HepG2 (cell line): ENCODE data around the gene MAGI1. TPM values are rescaled to one million over a fixed set of nuclear protein-coding genes. Genes with fewer than 3 reads are reported as not detected.
A peak's percentile ranks its signal among the peaks of the same experiment; 100 is the strongest.

Experiments
- ASH2L ChIP-seq: fragments of 300-600, 200-600 bp; sonication (generic); IDR thresholded peaks from 2 replicates; pipeline ENCODE4 v1.7.0; 2017; ENCODE audit warnings: low read depth, mild to moderate bottlenecking, moderate library complexity, mixed read lengths, low read length; ENCODE audit not compliant: insufficient read length
- ATF1 ChIP-seq: IDR thresholded peaks from 2 replicates; pipeline ENCODE4 v1.6.1; 2016; ENCODE audit warnings: mild to moderate bottlenecking, control low read depth
- CCAR2 ChIP-seq: fragments of 200-400 bp; formaldehyde crosslinking; optimal IDR thresholded peaks from 2 replicates; pipeline ENCODE3; 2018; ENCODE audit warnings: low read depth, mild to moderate bottlenecking, low read length, moderate library complexity
- FOSL2 ChIP-seq: sonication (generic); formaldehyde crosslinking; IDR thresholded peaks from 2 replicates; pipeline ENCODE4 v1.4.0; 2020; ENCODE audit warnings: missing genetic modification reagents
- FOXM1 ChIP-seq: sonication (generic); formaldehyde crosslinking; IDR thresholded peaks from 2 replicates; pipeline ENCODE4 v1.5.0; 2020; ENCODE audit warnings: missing genetic modification reagents
- GLMP ChIP-seq: sonication (generic); formaldehyde crosslinking; IDR thresholded peaks from 2 replicates; pipeline ENCODE4 v1.9.0; 2021; ENCODE audit warnings: missing genetic modification reagents, mild to moderate bottlenecking, borderline replicate concordance
- HNF4G ChIP-seq, 2 experiments: sonication (generic) in 1 of 2; formaldehyde crosslinking in 1 of 2; IDR thresholded peaks; 2 replicates each; pipeline versions ENCODE4 v1.4.0 to v1.6.1; 2011 to 2020; ENCODE audit warnings: borderline replicate concordance in 2 of 2, low read depth in 2 of 2, mild to moderate bottlenecking in 2 of 2, low read length in 1 of 2, missing genetic modification reagents in 1 of 2, moderate library complexity in 1 of 2
- KMT2A ChIP-seq: sonication (generic); formaldehyde crosslinking; IDR thresholded peaks from 2 replicates; pipeline ENCODE4 v1.4.0; 2020; ENCODE audit warnings: missing genetic modification reagents
- RARA ChIP-seq: IDR thresholded peaks from 2 replicates; pipeline ENCODE4 v1.6.1; 2016; ENCODE audit warnings: missing genetic modification reagents, missing compliant biosample characterization
- SAFB2 ChIP-seq: sonication (generic); formaldehyde crosslinking; IDR thresholded peaks from 2 replicates; pipeline ENCODE4 v1.5.1; 2020; ENCODE audit warnings: missing genetic modification reagents, low read depth, mild to moderate bottlenecking, borderline replicate concordance
- SATB2 ChIP-seq: sonication (generic); formaldehyde crosslinking; IDR thresholded peaks from 2 replicates; pipeline ENCODE4 v1.5.0; 2020; ENCODE audit warnings: missing genetic modification reagents
- SETDB1 ChIP-seq: sonication (generic); formaldehyde crosslinking; IDR thresholded peaks from 2 replicates; pipeline ENCODE4 v1.5.1; 2020; ENCODE audit warnings: missing genetic modification reagents, mild to moderate bottlenecking, borderline replicate concordance
- SOX13 ChIP-seq, 3 experiments: fragments of 450-650 bp in 1 of 3; sonication (generic) in 1 of 3; formaldehyde crosslinking in 1 of 3; IDR thresholded peaks in 2 of 3; conservative IDR thresholded peaks in 1 of 3; 2 replicates each; pipeline versions ENCODE4 v1.5.0 to v1.6.1; 2016 to 2020; ENCODE audit warnings: antibody characterized with exemption in 1 of 3, mild to moderate bottlenecking in 1 of 3, missing compliant biosample characterization in 1 of 3, missing genetic modification reagents in 1 of 3, moderate library complexity in 1 of 3
- SOX6 ChIP-seq, 2 experiments: fragments of 450-650 bp in 1 of 2; sonication (generic) in 1 of 2; formaldehyde crosslinking in 1 of 2; IDR thresholded peaks; 2 replicates each; pipeline versions ENCODE4 v1.4.0 to v1.6.1; 2017 to 2020; ENCODE audit warnings: antibody characterized with exemption in 1 of 2, mild to moderate bottlenecking in 1 of 2, missing genetic modification reagents in 1 of 2
- SRSF4 ChIP-seq: fragments of 200-400 bp; formaldehyde crosslinking; IDR thresholded peaks from one replicate; pipeline ENCODE4 v1.6.1; 2018; ENCODE audit warnings: mild to moderate bottlenecking, low read depth, low read length, moderate library complexity; ENCODE audit not compliant: poor library complexity, severe bottlenecking
- SRY ChIP-seq: sonication (generic); formaldehyde crosslinking; IDR thresholded peaks from 2 replicates; pipeline ENCODE4 v1.8.0; 2022; ENCODE audit warnings: mild to moderate bottlenecking, missing genetic modification reagents
- THAP11 ChIP-seq: IDR thresholded peaks from 2 replicates; pipeline ENCODE4 v1.6.1; 2016; ENCODE audit warnings: missing biosample characterization, missing genetic modification reagents
- TOE1 ChIP-seq: sonication (generic); formaldehyde crosslinking; IDR thresholded peaks from 2 replicates; pipeline ENCODE4 v1.4.0; 2020; ENCODE audit warnings: mild to moderate bottlenecking, missing genetic modification reagents
- ZNF10 ChIP-seq: sonication (generic); formaldehyde crosslinking; IDR thresholded peaks from 2 replicates; pipeline ENCODE4 v1.4.0; 2020; ENCODE audit warnings: mild to moderate bottlenecking, low read depth, missing genetic modification reagents, borderline replicate concordance
- ZNF563 ChIP-seq: sonication (generic); formaldehyde crosslinking; IDR thresholded peaks from 2 replicates; pipeline ENCODE4 v1.8.0; 2022; ENCODE audit warnings: mild to moderate bottlenecking, moderate library complexity, missing genetic modification reagents
- ZNF652 ChIP-seq: IDR thresholded peaks from 2 replicates; pipeline ENCODE4 v1.6.1; 2016; ENCODE audit warnings: low read depth, borderline replicate concordance
- ZNF720 ChIP-seq: sonication (generic); formaldehyde crosslinking; IDR thresholded peaks from 2 replicates; pipeline ENCODE4 v1.4.0; 2020; ENCODE audit warnings: missing genetic modification reagents
- polyA plus RNA-seq, 8 experiments: library from polyadenylated mRNA; depleted of rRNA in 3 of 8; stranded (reverse) in 7 of 8; unstranded in 1 of 8; fragments of >200 nt; fragmentation: Illumina TruSeq in 4 of 8; extraction: Trizol in 4 of 8; gene quantifications; 2 replicates each; pipeline versions ENCODE4 v1.2.1 to v1.2.3, GENCODE V29; 2011 to 2016; ENCODE audit warnings: low read depth in 4 of 8, missing spikeins in 1 of 8, mixed read lengths in 1 of 8; ENCODE audit not compliant: insufficient read depth in 1 of 8
- total RNA-seq, 5 experiments: library from RNA; depleted of rRNA; stranded (reverse); fragments of >200 nt; fragmentation: Illumina TruSeq; extraction: Trizol; gene quantifications; 2 replicates each; pipeline ENCODE4 v1.2.3, GENCODE V29; 2016; ENCODE audit warnings: low read depth in 1 of 5
- TF ChIP-seq, protein P1 (sequence below): IDR thresholded peaks from 2 replicates; pipeline ENCODE4 v1.6.1; 2016; ENCODE audit warnings: low read depth
- TF ChIP-seq, protein P2 (sequence below): IDR thresholded peaks from 2 replicates; pipeline ENCODE4 v1.6.1; 2016; ENCODE audit warnings: mild to moderate bottlenecking

The MAGI1 gene
- total and polyA plus RNA-seq, 2 of the 13 experiments (the other 11 are each of a cell fraction or from before 2014, with no cell fraction given) = 22.2 to 26.0 TPM

DNA sequence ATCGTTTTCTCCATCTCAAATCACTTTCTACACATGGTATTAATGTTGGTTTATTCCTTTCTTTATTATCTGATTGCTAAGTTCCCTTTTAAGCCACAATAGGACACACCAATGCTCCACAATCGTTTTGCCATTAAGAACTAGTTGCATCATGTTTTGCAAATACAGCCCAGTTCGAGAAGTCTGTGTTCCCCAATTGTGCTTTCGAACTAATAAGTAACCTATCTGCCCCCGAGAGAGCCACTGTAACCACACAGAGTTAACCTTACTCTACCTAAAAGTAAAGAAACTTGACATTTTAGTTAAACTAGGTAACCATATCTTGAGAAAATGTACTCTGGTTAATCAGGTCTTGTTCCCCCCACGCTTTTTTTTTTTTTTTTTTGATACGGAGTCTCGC lies 39.1 kb downstream of the MAGI1 start (continued):
- TF ChIP-seq ZNF563 (CRISPR knock-in tag) (no peak), THAP11 (0 out of 2 replicates have a peak, but pooled peaks have one; percentile 23), TOE1 (CRISPR knock-in tag) (0 out of 2 replicates have a peak, but pooled peaks have one; percentile 23), SRSF4 (no peak), SRY (CRISPR knock-in tag) (no peak), SOX13 (IDR thresholded peaks at IDR 0.05) (no peak), SOX13 (CRISPR knock-in tag; conservative IDR thresholded peaks at IDR 0.05 in 1 of 2, IDR thresholded peaks at IDR 0.05 in 1 of 2) (peak in 1 of 2 experiments; percentile 48; a peak in 2 of 4 replicates), CCAR2 (no peak), FOSL2 (no peak), ZNF720 (CRISPR knock-in tag) (no peak), SETDB1 (no peak), SOX6 (IDR thresholded peaks at IDR 0.05) (no peak), SOX6 (CRISPR knock-in tag; IDR thresholded peaks at IDR 0.05) (peak; percentile 10; the same call in 1 of the 2 replicates), GLMP (CRISPR knock-in tag) (no peak), KMT2A (peak; percentile 28; the same call in 1 of the 2 replicates), HNF4G (IDR thresholded peaks at IDR 0.05; ENCODE audit: borderline replicate concordance, low read depth, low read length) (no peak), HNF4G (CRISPR knock-in tag; IDR thresholded peaks at IDR 0.05; ENCODE audit: borderline replicate concordance, low read depth) (no peak), ASH2L (peak; percentile 30), ZNF10 (CRISPR knock-in tag) (no peak), SAFB2 (CRISPR knock-in tag) (no peak), SATB2 (no peak), RARA (CRISPR knock-in tag) (0 out of 2 replicates have a peak, but pooled peaks have one; percentile 6), FOXM1 (no peak), ATF1 (no peak), ZNF652 (CRISPR knock-in tag) (peak; percentile 51; the same call in 1 of the 2 replicates)
- TF ChIP-seq, protein P1, sequence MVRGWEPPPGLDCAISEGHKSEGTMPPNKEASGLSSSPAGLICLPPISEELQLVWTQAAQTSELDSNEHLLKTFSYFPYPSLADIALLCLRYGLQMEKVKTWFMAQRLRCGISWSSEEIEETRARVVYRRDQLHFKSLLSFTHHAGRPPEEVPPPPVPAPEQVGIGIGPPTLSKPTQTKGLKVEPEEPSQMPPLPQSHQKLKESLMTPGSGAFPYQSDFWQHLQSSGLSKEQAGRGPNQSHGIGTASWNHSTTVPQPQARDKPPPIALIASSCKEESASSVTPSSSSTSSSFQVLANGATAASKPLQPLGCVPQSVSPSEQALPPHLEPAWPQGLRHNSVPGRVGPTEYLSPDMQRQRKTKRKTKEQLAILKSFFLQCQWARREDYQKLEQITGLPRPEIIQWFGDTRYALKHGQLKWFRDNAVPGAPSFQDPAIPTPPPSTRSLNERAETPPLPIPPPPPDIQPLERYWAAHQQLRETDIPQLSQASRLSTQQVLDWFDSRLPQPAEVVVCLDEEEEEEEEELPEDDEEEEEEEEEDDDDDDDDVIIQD (CRISPR knock-in tag) = peak; percentile 58; the same call in 1 of the 2 replicates
- TF ChIP-seq, protein P2, sequence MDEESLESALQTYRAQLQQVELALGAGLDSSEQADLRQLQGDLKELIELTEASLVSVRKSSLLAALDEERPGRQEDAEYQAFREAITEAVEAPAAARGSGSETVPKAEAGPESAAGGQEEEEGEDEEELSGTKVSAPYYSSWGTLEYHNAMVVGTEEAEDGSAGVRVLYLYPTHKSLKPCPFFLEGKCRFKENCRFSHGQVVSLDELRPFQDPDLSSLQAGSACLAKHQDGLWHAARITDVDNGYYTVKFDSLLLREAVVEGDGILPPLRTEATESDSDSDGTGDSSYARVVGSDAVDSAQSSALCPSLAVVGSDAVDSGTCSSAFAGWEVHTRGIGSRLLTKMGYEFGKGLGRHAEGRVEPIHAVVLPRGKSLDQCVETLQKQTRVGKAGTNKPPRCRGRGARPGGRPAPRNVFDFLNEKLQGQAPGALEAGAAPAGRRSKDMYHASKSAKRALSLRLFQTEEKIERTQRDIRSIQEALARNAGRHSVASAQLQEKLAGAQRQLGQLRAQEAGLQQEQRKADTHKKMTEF (CRISPR knock-in tag) = no peak
